ENCODE data around the gene MYO3B.

- TF ChIP-seq SIN3A (conservative IDR thresholded peaks at IDR 0.05 in 1 of 2, IDR thresholded peaks at IDR 0.05 in 1 of 2; ENCODE audit: low read depth in 1 of 2, low read length in 2 of 2) (no peak), JUND (IDR thresholded peaks at IDR 0.05; ENCODE audit: low read length) (no peak), CTCF (IDR thresholded peaks at IDR 0.05; ENCODE audit: control extremely low read depth in 1 of 3, insufficient read depth in 1 of 3, low read depth in 1 of 3, low read length in 3 of 3) (no peak), EZH2 (IDR thresholded peaks at IDR 0.05; ENCODE audit: low read depth, low read length, severe bottlenecking) (no peak), USF2 (IDR thresholded peaks at IDR 0.05; ENCODE audit: low read length) (no peak), RFX5 (IDR thresholded peaks at IDR 0.05; ENCODE audit: borderline replicate concordance, low read depth, low read length) (no peak), TAF1 (IDR thresholded peaks at IDR 0.05; ENCODE audit: low read depth, low read length) (no peak), ATF2 (IDR thresholded peaks at IDR 0.05; ENCODE audit: low read length) (no peak), GABPA (IDR thresholded peaks at IDR 0.05; ENCODE audit: borderline replicate concordance, insufficient read depth, low read length) (no peak), SP2 (IDR thresholded peaks at IDR 0.05; ENCODE audit: low read length) (no peak), CREB1 (IDR thresholded peaks at IDR 0.05) (no peak)
- TF ChIP-seq, protein P1, sequence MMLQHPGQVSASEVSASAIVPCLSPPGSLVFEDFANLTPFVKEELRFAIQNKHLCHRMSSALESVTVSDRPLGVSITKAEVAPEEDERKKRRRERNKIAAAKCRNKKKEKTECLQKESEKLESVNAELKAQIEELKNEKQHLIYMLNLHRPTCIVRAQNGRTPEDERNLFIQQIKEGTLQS (IDR thresholded peaks at IDR 0.05; ENCODE audit: insufficient read depth, low read depth, low read length): no peak
Measured at GRCh38 chr2:170420961-170421687, 243.2 kb downstream of the MYO3B start.
